Neural cell (in vitro differentiated cells): ENCODE measurements around the gene TLE3. TPM values are rescaled to one million over a fixed set of nuclear protein-coding genes. Genes with fewer than 3 reads are reported as not detected.

ENCODE experiments used
- H2AFZ ChIP-seq: fragments of 200-600, 300-800 bp; sonication (generic), shearing (Covaris generic); 2 replicates; pipeline ENCODE4 v1.6.0; 2014; ENCODE audit warnings: low read depth, mild to moderate bottlenecking, antibody characterized with exemption, low read length, moderate library complexity
- H3F3A ChIP-seq: fragments of 200-600 bp; shearing (Covaris generic); 2 replicates; pipeline ENCODE4 v1.6.1; 2016; ENCODE audit warnings: mild to moderate bottlenecking, moderate library complexity, mixed read lengths, antibody characterized with exemption, low read length; ENCODE audit not compliant: insufficient read depth, poor library complexity, severe bottlenecking
- H3K27ac ChIP-seq: fragments of 200-600, 300-800 bp; sonication (generic), shearing (Covaris generic); 2 replicates; pipeline ENCODE4 v1.5.1; 2014; ENCODE audit warnings: mild to moderate bottlenecking, low read length, moderate library complexity
- H3K27me3 ChIP-seq: fragments of 300-800, 200-600 bp; sonication (generic), shearing (Covaris generic); 2 replicates; pipeline ENCODE4 v1.6.0; 2014; ENCODE audit warnings: mild to moderate bottlenecking, low read depth, low read length, moderate library complexity; ENCODE audit not compliant: insufficient read depth
- H3K36me3 ChIP-seq: fragments of 300-800, 200-600 bp; sonication (generic), shearing (Covaris generic); 2 replicates; pipeline ENCODE4 v1.5.1; 2014; ENCODE audit warnings: mild to moderate bottlenecking, antibody characterized with exemption, low read length, moderate library complexity; ENCODE audit not compliant: insufficient read depth
- H3K4me2 ChIP-seq: fragments of 300-800, 200-600 bp; sonication (generic), shearing (Covaris generic); 2 replicates; pipeline ENCODE4 v1.6.0; 2014; ENCODE audit warnings: mild to moderate bottlenecking, low read length
- H3K4me3 ChIP-seq: fragments of 300-800, 200-600 bp; sonication (generic), shearing (Covaris generic); 2 replicates; pipeline ENCODE4 v1.5.1; 2014; ENCODE audit warnings: mild to moderate bottlenecking, low read length, moderate library complexity
- H3K79me2 ChIP-seq: fragments of 200-600 bp; shearing (Covaris generic); replicated peaks from 2 replicates; pipeline ENCODE4 v1.6.0; 2014; ENCODE audit warnings: mild to moderate bottlenecking, low read length, moderate library complexity; ENCODE audit not compliant: insufficient read depth
- H3K9ac ChIP-seq: fragments of 300-800, 200-600 bp; sonication (generic), shearing (Covaris generic); 2 replicates; pipeline ENCODE4 v1.6.1; 2016; ENCODE audit warnings: mild to moderate bottlenecking, low read length, mixed read lengths
- H3K9me2 ChIP-seq: fragments of 200-600 bp; shearing (Covaris generic); 2 replicates; pipeline ENCODE4 v1.6.1; 2016; ENCODE audit warnings: mild to moderate bottlenecking, low read length, mixed read lengths; ENCODE audit not compliant: insufficient read depth
- H3K9me3 ChIP-seq: fragments of 200-600, 300-800 bp; sonication (generic), shearing (Covaris generic); 2 replicates; pipeline ENCODE4 v1.6.1; 2016; ENCODE audit warnings: mild to moderate bottlenecking, mixed run types, low read length, moderate library complexity, mixed read lengths
- H4K20me1 ChIP-seq: fragments of 200-600 bp; shearing (Covaris generic); 2 replicates; pipeline ENCODE4 v1.6.1; 2016; ENCODE audit warnings: mild to moderate bottlenecking, mixed run types; ENCODE audit not compliant: insufficient read depth
- CTCF ChIP-seq: fragments of 450-650 bp; IDR thresholded peaks from 2 replicates; pipeline ENCODE4 v1.5.1; 2014; ENCODE audit warnings: antibody characterized with exemption, mild to moderate bottlenecking, moderate library complexity; ENCODE audit not compliant: poor library complexity, severe bottlenecking
- EP300 ChIP-seq: fragments of 450-650 bp; conservative IDR thresholded peaks from 2 replicates; pipeline ENCODE4 v1.6.1; 2014; ENCODE audit warnings: antibody characterized with exemption, mild to moderate bottlenecking, moderate library complexity; ENCODE audit not compliant: poor library complexity, severe bottlenecking
- EZH2 ChIP-seq: fragments of 200-600, 300-800 bp; shearing (Covaris generic), sonication (generic); IDR thresholded peaks from 2 replicates; pipeline ENCODE4 v1.6.1; 2014; ENCODE audit warnings: antibody characterized with exemption, low read length, borderline replicate concordance, mild to moderate bottlenecking; ENCODE audit not compliant: insufficient read depth, poor library complexity, severe bottlenecking
- MXI1 ChIP-seq: fragments of 450-650 bp; conservative IDR thresholded peaks from 2 replicates; pipeline ENCODE4 v1.6.1; 2014; ENCODE audit warnings: antibody characterized with exemption, mild to moderate bottlenecking; ENCODE audit not compliant: poor library complexity, severe bottlenecking
- POLR2AphosphoS5 ChIP-seq: IDR thresholded peaks from 2 replicates; pipeline ENCODE4 v1.6.1; 2012
- RAD21 ChIP-seq: fragments of 450-650 bp; conservative IDR thresholded peaks from 2 replicates; pipeline ENCODE4 v1.6.1; 2014; ENCODE audit warnings: antibody characterized with exemption, mild to moderate bottlenecking, moderate library complexity
- REST ChIP-seq: IDR thresholded peaks from 2 replicates; pipeline ENCODE4 v1.6.1; 2012; ENCODE audit warnings: borderline replicate concordance
- SMC3 ChIP-seq: fragments of 450-650 bp; conservative IDR thresholded peaks from 2 replicates; pipeline ENCODE4 v1.6.1; 2014; ENCODE audit warnings: antibody characterized with exemption, mild to moderate bottlenecking, moderate library complexity; ENCODE audit not compliant: poor library complexity
- TAF1 ChIP-seq: IDR thresholded peaks from 2 replicates; pipeline ENCODE4 v1.6.1; 2012; ENCODE audit warnings: low read depth
- polyA plus RNA-seq: library from polyadenylated mRNA; depleted of rRNA; stranded (reverse); fragments of >200 nt; gene quantifications from 2 replicates; pipeline ENCODE4 v1.2.3, GENCODE V29; 2014

TLE3 gene
- polyA plus RNA-seq, 1 donor from 2014 or later: 27.6 TPM

DNA sequence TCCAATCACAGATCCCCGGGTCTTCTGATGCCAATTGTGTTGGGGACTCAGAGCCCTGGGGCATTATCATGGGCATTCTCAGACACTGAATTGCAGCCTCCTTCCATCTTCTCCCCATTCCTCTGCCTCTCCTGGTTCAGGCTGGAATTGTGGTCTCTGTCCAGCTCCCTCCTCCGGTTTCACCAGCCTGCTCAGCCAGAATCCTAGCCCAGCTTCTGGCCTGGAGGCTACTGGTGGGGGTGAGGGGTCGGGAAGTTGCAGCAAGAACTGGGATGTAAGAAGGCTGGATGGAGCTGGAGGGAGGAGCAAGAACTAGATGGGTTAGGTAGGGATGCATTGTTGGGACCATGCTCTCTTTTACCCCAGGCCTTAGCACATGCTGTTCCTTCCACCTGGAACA lies 53.5 kb downstream of the TLE3 start:
- Histone ChIP-seq H3K4me2 (no peak overlapping the region), H4K20me1 (no peaks in the 10 kb centered on the region), H3F3A (no peaks in the 10 kb centered on the region), H2AFZ (no peak overlapping the region), H3K79me2 (no peaks in the 10 kb centered on the region), H3K4me3 (no peak overlapping the region), H3K27ac (no peak overlapping the region), H3K9me3 (no peaks in the 10 kb centered on the region), H3K27me3 (no peaks in the 10 kb centered on the region), H3K9ac (no peak overlapping the region), H3K36me3 (no peaks in the 10 kb centered on the region), H3K9me2 (no peaks in the 10 kb centered on the region)
- TF ChIP-seq TAF1 (no peak), POLR2AphosphoS5 (no peak), CTCF (no peak), REST (no peak), RAD21 (no peak), MXI1 (no peak)

DNA sequence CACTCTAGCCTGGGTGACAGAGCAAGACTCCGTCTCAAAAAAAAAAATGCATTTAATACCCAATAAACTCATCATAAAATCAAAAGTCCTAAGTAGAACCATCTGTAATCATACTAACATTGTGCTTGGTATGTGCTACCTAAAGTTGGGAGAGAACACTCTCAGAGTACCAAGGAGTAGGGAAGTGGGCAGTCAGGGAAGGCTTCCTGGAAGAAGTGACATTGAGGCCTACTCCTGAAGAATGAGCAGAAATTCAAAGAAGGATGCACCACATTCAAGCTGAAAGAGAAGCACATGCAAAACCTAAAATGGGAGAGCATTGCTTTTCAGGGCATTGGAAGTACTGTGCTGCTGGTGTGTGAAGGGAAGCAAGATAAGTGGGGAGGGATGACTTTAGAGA lies 54.1 kb downstream of the TLE3 start:
- Histone ChIP-seq H4K20me1 (no peaks in the 10 kb centered on the region), H3K9ac (no peak overlapping the region), H3F3A (no peaks in the 10 kb centered on the region), H3K4me2 (no peak overlapping the region), H3K27me3 (no peaks in the 10 kb centered on the region), H2AFZ (no peak overlapping the region), H3K4me3 (no peak overlapping the region), H3K79me2 (no peaks in the 10 kb centered on the region), H3K36me3 (no peaks in the 10 kb centered on the region), H3K9me2 (no peaks in the 10 kb centered on the region), H3K9me3 (no peaks in the 10 kb centered on the region), H3K27ac (no peak overlapping the region)
- no peak for TF ChIP-seq EP300
- TF ChIP-seq MXI1: no peak
- no peak for TF ChIP-seq TAF1
- TF ChIP-seq EZH2: no peak
- TF ChIP-seq RAD21: no peak
- TF ChIP-seq REST: no peak
- TF ChIP-seq POLR2AphosphoS5: no peak
- no peak for TF ChIP-seq SMC3
- TF ChIP-seq CTCF: no peak
